Ascending aorta (tissue), 2 donors: Measurements from ENCODE around the gene APP. TPM values are rescaled to one million over a fixed set of nuclear protein-coding genes. Genes with fewer than 3 reads are reported as not detected.

ENCODE experiments used
- DNase-seq, 2 donors: peaks; one replicate each; pipeline ENCODE4 v3.0.0-alpha.2; 2019; ENCODE audit warnings: low spot score in 2 of 2
- H3K27ac ChIP-seq, 2 donors: fragments of 200-600 bp; sonication (generic); one replicate each; pipeline ENCODE4 v1.5.1; 2016 to 2017; ENCODE audit warnings: mild to moderate bottlenecking in 1 of 2
- H3K27me3 ChIP-seq: fragments of 200-600 bp; sonication (generic); one replicate; pipeline ENCODE4 v1.5.1; 2017
- H3K36me3 ChIP-seq, 2 donors: fragments of 200-600 bp; sonication (generic); one replicate each; pipeline ENCODE4 v1.5.1; 2016
- H3K4me1 ChIP-seq, 2 donors: fragments of 200-600 bp; sonication (generic); one replicate each; pipeline ENCODE4 v1.5.1; 2016 to 2017; ENCODE audit warnings: mild to moderate bottlenecking in 1 of 2
- H3K4me3 ChIP-seq, 2 donors: fragments of 200-600 bp; sonication (generic); one replicate each; pipeline ENCODE4 v1.5.1; 2016 to 2017; ENCODE audit warnings: mild to moderate bottlenecking in 1 of 2
- H3K9me3 ChIP-seq, 2 donors: fragments of 200-600 bp; sonication (generic); one replicate each; pipeline ENCODE4 v1.5.1; 2016
- intact Hi-C: fragments of 100-400 bp; cut with DNase I; formaldehyde crosslinking; loops from one replicate; pipeline ENCODE4 v1.15.1; 2023
- total RNA-seq: library from RNA; depleted of rRNA; stranded (reverse); fragments of >200 nt; gene quantifications from one replicate; pipeline ENCODE4 v1.1.0, GENCODE V29; 2016
- TF ChIP-seq, protein P1 (sequence below), 3 experiments: fragments of 200-600 bp in 2 of 3; fragments of 450-650 bp in 1 of 3; sonication (generic) in 2 of 3; IDR thresholded peaks; one replicate each; pipeline ENCODE4 v1.5.1; 2016 to 2019; ENCODE audit warnings: antibody characterized with exemption in 3 of 3, mild to moderate bottlenecking in 1 of 3, moderate library complexity in 1 of 3

The APP gene
- total RNA-seq, 1 donor from 2014 or later = 350 TPM

- Histone ChIP-seq H3K36me3 (no peaks in the 10 kb centered on the region), H3K27me3 (no peaks in the 10 kb centered on the region), H3K9me3 (no peaks in the 10 kb centered on the region), H3K4me1 (no peaks in the 10 kb centered on the region), H3K4me3 (no peak overlapping the region), H3K27ac (no peak overlapping the region)
- TF ChIP-seq, protein P1, sequence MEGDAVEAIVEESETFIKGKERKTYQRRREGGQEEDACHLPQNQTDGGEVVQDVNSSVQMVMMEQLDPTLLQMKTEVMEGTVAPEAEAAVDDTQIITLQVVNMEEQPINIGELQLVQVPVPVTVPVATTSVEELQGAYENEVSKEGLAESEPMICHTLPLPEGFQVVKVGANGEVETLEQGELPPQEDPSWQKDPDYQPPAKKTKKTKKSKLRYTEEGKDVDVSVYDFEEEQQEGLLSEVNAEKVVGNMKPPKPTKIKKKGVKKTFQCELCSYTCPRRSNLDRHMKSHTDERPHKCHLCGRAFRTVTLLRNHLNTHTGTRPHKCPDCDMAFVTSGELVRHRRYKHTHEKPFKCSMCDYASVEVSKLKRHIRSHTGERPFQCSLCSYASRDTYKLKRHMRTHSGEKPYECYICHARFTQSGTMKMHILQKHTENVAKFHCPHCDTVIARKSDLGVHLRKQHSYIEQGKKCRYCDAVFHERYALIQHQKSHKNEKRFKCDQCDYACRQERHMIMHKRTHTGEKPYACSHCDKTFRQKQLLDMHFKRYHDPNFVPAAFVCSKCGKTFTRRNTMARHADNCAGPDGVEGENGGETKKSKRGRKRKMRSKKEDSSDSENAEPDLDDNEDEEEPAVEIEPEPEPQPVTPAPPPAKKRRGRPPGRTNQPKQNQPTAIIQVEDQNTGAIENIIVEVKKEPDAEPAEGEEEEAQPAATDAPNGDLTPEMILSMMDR (IDR thresholded peaks at IDR 0.05) = no peak
- intact Hi-C loops = no loop called here
- no peak for DNase-seq
These were observed 315.0 kb downstream of the APP start for GRCh38 chr21:25855576-25855975.

DNA sequence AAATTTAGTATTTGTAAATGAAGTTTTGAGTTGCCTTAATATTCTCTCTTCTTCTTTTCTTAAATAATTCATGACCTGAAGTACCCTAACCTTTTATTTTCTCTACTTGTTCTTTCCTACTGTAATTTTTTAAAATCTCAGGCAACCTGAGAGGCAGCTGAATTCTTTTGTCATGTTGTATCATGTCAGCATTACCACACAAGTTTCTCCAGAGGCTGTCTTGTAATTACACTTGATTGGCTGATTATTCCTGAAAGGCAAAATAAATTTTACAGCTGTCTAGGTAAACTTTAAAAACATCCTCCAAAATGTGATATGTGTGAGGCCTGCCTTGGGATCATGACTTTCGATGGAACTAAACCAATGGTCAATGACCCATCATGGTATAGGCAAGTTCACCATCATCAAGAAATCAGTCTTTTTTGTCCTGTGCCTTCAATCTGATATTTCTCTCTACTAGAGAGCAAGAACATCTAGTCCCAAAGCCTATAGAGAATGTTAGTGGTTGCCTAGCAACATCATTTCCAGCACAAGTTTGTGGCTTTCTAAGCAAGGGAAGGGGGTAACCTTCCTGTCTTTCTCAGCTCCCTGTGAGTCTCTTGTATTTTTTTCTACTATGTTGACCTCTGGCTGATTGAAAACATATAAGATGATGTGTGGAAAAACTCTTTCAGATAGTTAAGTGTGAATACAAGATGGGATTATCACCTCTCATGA is 320.3 kb downstream of the APP start:
- Histone ChIP-seq H3K9me3 (no peaks in the 10 kb centered on the region), H3K27ac (no peak overlapping the region), H3K36me3 (no peaks in the 10 kb centered on the region), H3K27me3 (no peaks in the 10 kb centered on the region), H3K4me3 (no peak overlapping the region), H3K4me1 (no peaks in the 10 kb centered on the region)
- TF ChIP-seq, protein P1 (IDR thresholded peaks at IDR 0.05) = no peak
- intact Hi-C loops = no loop called here
- no peak for DNase-seq

DNA sequence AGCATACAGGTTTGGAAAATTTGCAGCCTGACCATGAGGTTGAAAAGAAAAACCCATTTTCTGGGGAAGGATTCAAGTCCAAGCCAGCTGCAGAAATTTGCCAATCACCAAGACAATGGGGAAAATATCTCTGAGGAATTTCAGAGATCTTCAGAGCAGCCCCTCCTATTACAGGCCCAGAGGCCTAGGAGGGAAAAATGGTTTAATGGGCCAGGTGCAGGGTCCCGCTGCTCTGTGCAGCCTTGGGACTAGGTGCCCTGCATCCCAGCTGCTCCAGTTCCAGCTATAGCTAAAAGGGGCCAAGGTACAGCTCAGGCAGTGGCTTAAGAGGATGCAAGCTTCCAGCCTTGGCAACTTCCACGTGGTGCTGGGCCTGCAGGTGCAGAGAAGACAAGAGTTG is 322.3 kb downstream of the APP start:
- Histone ChIP-seq H3K27me3 (no peaks in the 10 kb centered on the region), H3K36me3 (no peaks in the 10 kb centered on the region), H3K4me3 (no peak overlapping the region), H3K4me1 (no peaks in the 10 kb centered on the region), H3K27ac (no peak overlapping the region), H3K9me3 (no peaks in the 10 kb centered on the region)
- TF ChIP-seq, protein P1 (IDR thresholded peaks at IDR 0.05) = no peak
- DNase-seq = no peak
- intact Hi-C loops = no loop called here

DNA sequence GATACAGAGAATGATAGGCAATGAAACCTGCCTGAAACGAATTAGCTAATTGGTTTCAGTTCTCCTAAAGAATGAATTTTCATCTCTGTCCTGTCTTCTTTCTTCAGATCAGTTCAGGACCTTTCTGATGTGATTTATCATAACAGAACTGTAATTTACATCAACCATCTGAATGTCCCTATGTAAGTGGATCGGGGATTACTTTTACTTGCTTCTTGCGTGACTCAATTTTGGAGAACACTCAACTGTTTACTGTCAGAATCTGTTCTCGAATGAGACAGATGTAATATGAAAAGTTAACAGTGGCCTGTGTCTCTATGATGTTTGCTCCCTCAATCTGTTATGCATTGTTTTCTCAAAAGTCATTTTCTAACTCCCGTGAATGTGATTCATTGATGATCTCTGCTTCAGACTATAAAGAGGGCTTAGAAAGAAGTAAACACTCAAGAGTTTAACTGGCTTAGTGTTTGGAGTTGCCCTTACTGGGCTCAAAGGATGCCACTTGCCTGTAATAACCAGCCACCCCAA is 324.8 kb downstream of the APP start:
- no peaks in the 10 kb centered on the region for H3K4me1 ChIP-seq
- no peak overlapping the region for H3K4me3 ChIP-seq
- intact Hi-C loops = no loop called here
- TF ChIP-seq, protein P1 (IDR thresholded peaks at IDR 0.05) = no peak
- no peaks in the 10 kb centered on the region for H3K36me3 ChIP-seq
- DNase-seq = no peak
- no peak overlapping the region for H3K27ac ChIP-seq
- H3K27me3 ChIP-seq = no peaks in the 10 kb centered on the region
- H3K9me3 ChIP-seq = no peaks in the 10 kb centered on the region

- Histone ChIP-seq H3K36me3 (no peaks in the 10 kb centered on the region), H3K4me3 (no peak overlapping the region), H3K27ac (no peak overlapping the region), H3K27me3 (no peaks in the 10 kb centered on the region), H3K9me3 (no peaks in the 10 kb centered on the region), H3K4me1 (no peaks in the 10 kb centered on the region)
- intact Hi-C loops = no loop called here
- TF ChIP-seq, protein P1 (IDR thresholded peaks at IDR 0.05) = no peak
- DNase-seq = no peak
These were observed 327.6 kb downstream of the APP start for GRCh38 chr21:25842925-25843324.
